Panc1 (cell line): ENCODE results near the gene DENND4B. TPM values are rescaled to one million over a fixed set of nuclear protein-coding genes. Genes with fewer than 3 reads are reported as not detected.
A peak's percentile ranks its signal among the peaks of the same experiment; 100 is the strongest.

Experiments used
- ATAC-seq: fragments of 200-7000 bp; cut with Tn5 transposase; 2 replicates; pipeline ENCODE4 v1.9.1; 2020; ENCODE audit warnings: mild to moderate bottlenecking, moderate library complexity
- BruUV-seq: library from RNA; stranded (reverse); fragments of 400-500 nt; replicated peaks from 2 replicates; lab custom pipeline; 2021; lab: Mats Ljungman, UMichigan
- CTCF ChIA-PET: fragments of 300-600 bp; sonication (Branson Sonifier 250); formaldehyde crosslinking; loops from one replicate; lab custom pipeline; 2022; ENCODE audit warnings: antibody characterized with exemption; lab: Charles Lee
- POLR2A ChIA-PET: fragments of 300-600 bp; sonication (Branson Sonifier 250); formaldehyde crosslinking; loops from one replicate; lab custom pipeline; 2022; ENCODE audit warnings: antibody characterized with exemption; lab: Charles Lee
- DNase-seq: peaks from one replicate; pipeline ENCODE4 v3.0.0-alpha.2; 2010; ENCODE audit warnings: low read depth, low spot score
- H3K27ac ChIP-seq: 2 replicates; pipeline ENCODE4 v1.5.1; 2011; ENCODE audit warnings: mild to moderate bottlenecking, low read length, inconsistent platforms
- H3K27me3 ChIP-seq: fragments of 200-500 bp; sonication (Bioruptor generic); 2 replicates; pipeline ENCODE4 v1.6.0; 2014; ENCODE audit warnings: low read length, inconsistent platforms; ENCODE audit not compliant: control insufficient read depth, insufficient read depth
- H3K36me3 ChIP-seq: fragments of 200-500 bp; sonication (Bioruptor generic); 2 replicates; pipeline ENCODE4 v1.5.1; 2014; ENCODE audit warnings: inconsistent platforms, mild to moderate bottlenecking, low read length, moderate library complexity; ENCODE audit not compliant: control insufficient read depth, insufficient read depth
- H3K4me1 ChIP-seq: 2 replicates; pipeline ENCODE4 v1.5.1; 2011; ENCODE audit warnings: inconsistent platforms, mild to moderate bottlenecking, low read length, moderate library complexity; ENCODE audit not compliant: control insufficient read depth, insufficient read depth
- H3K4me3 ChIP-seq, 2 experiments: 2 replicates each; pipeline ENCODE4 v1.5.1; 2011 to 2012; ENCODE audit warnings: low read depth in 2 of 2, low read length in 2 of 2, mild to moderate bottlenecking in 2 of 2, inconsistent platforms in 1 of 2, moderate library complexity in 1 of 2
- H3K9me3 ChIP-seq: fragments of 200-500 bp; sonication (Bioruptor generic); 2 replicates; pipeline ENCODE4 v1.5.1; 2014; ENCODE audit warnings: low read depth, mild to moderate bottlenecking, inconsistent platforms, low read length, moderate library complexity; ENCODE audit not compliant: control insufficient read depth, insufficient read depth
- POLR2AphosphoS5 ChIP-seq: IDR thresholded peaks from 2 replicates; pipeline ENCODE4 v1.6.1; 2012; ENCODE audit warnings: mild to moderate bottlenecking, low read depth, low read length, moderate library complexity
- SIN3A ChIP-seq: IDR thresholded peaks from 2 replicates; pipeline ENCODE4 v1.6.1; 2012; ENCODE audit warnings: low read depth, mild to moderate bottlenecking, low read length, moderate library complexity, borderline replicate concordance; ENCODE audit not compliant: insufficient read depth
- TCF7L2 ChIP-seq: IDR thresholded peaks from 2 replicates; pipeline ENCODE4 v1.6.1; 2011; ENCODE audit warnings: mild to moderate bottlenecking, low read depth, low read length, inconsistent platforms
- in situ Hi-C: cut with HindIII; loops from 2 replicates; pipeline ENCODE4 v1.10.0; 2016; ENCODE audit warnings: low sequenced_read_pairs, low pct_unique_long_range_greater_than_20kb
- intact Hi-C: fragments of 100-400 bp; cut with micrococcal nuclease; formaldehyde crosslinking; loops from one replicate; pipeline ENCODE4 v1.10.0; 2022; ENCODE audit not compliant: unreplicated experiment
- total RNA-seq: library from RNA; stranded (reverse); gene quantifications from one replicate; pipeline ENCODE4 v1.2.1, GENCODE V29; 2021; ENCODE audit not compliant: unreplicated experiment
- TF ChIP-seq, protein P1 (sequence below): fragments of 450-650 bp; IDR thresholded peaks from 2 replicates; pipeline ENCODE4 v1.5.1; 2017; ENCODE audit warnings: mild to moderate bottlenecking
- TF ChIP-seq, protein P2 (sequence below), 2 experiments: IDR thresholded peaks; 2 replicates each; pipeline ENCODE4 v1.6.1; 2011 to 2012; ENCODE audit warnings: low read depth in 2 of 2, control low read depth in 1 of 2, low read length in 1 of 2, mild to moderate bottlenecking in 1 of 2, moderate library complexity in 1 of 2; ENCODE audit not compliant: insufficient read depth in 1 of 2

DENND4B gene
- total RNA-seq, 1 experiment from 2014 or later = 56.2 TPM

GRCh38 chr1:153961421-153961820 is 14.9 kb upstream of the DENND4B start:
- intact Hi-C loops (no loop called here), in situ Hi-C loops (loop anchor here (5.0 kb wide), 1 partner anchor 74 kb away; no protein-coding TSS in a partner anchor)
- Histone ChIP-seq H3K9me3 (no peaks in the 10 kb centered on the region), H3K4me1 (peaks cover 30% of the 10 kb centered on the region), H3K27me3 (no peaks in the 10 kb centered on the region), H3K27ac (peak overlapping the region; percentile 94), H3K36me3 (no peaks in the 10 kb centered on the region; the same call in 1 of the 2 replicates), H3K4me3 (peak overlapping the region; percentile 60 to 95; a peak in 3 of 4 replicates)
- DNase-seq (no peak), ATAC-seq (no peak)
- POLR2A ChIA-PET = no interaction called here
- CTCF ChIA-PET = no interaction called here
- no TSS peak for BruUV-seq
- TF ChIP-seq TCF7L2 = no peak
- no peak for TF ChIP-seq POLR2AphosphoS5
- TF ChIP-seq, protein P1, sequence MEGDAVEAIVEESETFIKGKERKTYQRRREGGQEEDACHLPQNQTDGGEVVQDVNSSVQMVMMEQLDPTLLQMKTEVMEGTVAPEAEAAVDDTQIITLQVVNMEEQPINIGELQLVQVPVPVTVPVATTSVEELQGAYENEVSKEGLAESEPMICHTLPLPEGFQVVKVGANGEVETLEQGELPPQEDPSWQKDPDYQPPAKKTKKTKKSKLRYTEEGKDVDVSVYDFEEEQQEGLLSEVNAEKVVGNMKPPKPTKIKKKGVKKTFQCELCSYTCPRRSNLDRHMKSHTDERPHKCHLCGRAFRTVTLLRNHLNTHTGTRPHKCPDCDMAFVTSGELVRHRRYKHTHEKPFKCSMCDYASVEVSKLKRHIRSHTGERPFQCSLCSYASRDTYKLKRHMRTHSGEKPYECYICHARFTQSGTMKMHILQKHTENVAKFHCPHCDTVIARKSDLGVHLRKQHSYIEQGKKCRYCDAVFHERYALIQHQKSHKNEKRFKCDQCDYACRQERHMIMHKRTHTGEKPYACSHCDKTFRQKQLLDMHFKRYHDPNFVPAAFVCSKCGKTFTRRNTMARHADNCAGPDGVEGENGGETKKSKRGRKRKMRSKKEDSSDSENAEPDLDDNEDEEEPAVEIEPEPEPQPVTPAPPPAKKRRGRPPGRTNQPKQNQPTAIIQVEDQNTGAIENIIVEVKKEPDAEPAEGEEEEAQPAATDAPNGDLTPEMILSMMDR = no peak
- TF ChIP-seq, protein P2, sequence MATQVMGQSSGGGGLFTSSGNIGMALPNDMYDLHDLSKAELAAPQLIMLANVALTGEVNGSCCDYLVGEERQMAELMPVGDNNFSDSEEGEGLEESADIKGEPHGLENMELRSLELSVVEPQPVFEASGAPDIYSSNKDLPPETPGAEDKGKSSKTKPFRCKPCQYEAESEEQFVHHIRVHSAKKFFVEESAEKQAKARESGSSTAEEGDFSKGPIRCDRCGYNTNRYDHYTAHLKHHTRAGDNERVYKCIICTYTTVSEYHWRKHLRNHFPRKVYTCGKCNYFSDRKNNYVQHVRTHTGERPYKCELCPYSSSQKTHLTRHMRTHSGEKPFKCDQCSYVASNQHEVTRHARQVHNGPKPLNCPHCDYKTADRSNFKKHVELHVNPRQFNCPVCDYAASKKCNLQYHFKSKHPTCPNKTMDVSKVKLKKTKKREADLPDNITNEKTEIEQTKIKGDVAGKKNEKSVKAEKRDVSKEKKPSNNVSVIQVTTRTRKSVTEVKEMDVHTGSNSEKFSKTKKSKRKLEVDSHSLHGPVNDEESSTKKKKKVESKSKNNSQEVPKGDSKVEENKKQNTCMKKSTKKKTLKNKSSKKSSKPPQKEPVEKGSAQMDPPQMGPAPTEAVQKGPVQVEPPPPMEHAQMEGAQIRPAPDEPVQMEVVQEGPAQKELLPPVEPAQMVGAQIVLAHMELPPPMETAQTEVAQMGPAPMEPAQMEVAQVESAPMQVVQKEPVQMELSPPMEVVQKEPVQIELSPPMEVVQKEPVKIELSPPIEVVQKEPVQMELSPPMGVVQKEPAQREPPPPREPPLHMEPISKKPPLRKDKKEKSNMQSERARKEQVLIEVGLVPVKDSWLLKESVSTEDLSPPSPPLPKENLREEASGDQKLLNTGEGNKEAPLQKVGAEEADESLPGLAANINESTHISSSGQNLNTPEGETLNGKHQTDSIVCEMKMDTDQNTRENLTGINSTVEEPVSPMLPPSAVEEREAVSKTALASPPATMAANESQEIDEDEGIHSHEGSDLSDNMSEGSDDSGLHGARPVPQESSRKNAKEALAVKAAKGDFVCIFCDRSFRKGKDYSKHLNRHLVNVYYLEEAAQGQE (IDR thresholded peaks at IDR 0.05; ENCODE audit: insufficient read depth in 1 of 2, low read depth in 2 of 2, low read length in 1 of 2) = no peak
- no peak for TF ChIP-seq SIN3A

- ChIA-PET CTCF (no interaction called here), POLR2A (no interaction called here)
- H3K27me3 ChIP-seq = no peaks in the 10 kb centered on the region
- H3K4me1 ChIP-seq = peaks cover 32% of the 10 kb centered on the region
- BruUV-seq = no TSS peak
- intact Hi-C loops (no loop called here), in situ Hi-C loops (loop anchor here (5.0 kb wide), 1 partner anchor 73 kb away; no protein-coding TSS in a partner anchor)
- H3K27ac ChIP-seq = no peak overlapping the region
- no peak for TF ChIP-seq TCF7L2
- TF ChIP-seq, protein P1 = no peak
- TF ChIP-seq SIN3A = no peak
- no peak for TF ChIP-seq POLR2AphosphoS5
- H3K36me3 ChIP-seq = no peaks in the 10 kb centered on the region; the same call in 1 of the 2 replicates
- ATAC-seq (no peak), DNase-seq (no peak)
- no peaks in the 10 kb centered on the region for H3K9me3 ChIP-seq
- H3K4me3 ChIP-seq = no peak overlapping the region
These were observed 13.7 kb upstream of the DENND4B start for GRCh38 chr1:153960206-153960605.
